Activated CD4-positive, alpha-beta T cell treated with anti-CD3 and anti-CD28 coated beads, Interleukin-2, Interleukin-4, amounts not matched to agents 100 ng/mL and 50 ng/mL, durations not matched to agents 16 hours and 8 hours (primary cell): ENCODE measurements around the gene CTBP2.
"Not testable (repeated sequence)": the region's sequence is repeated elsewhere in the genome, so short reads cannot be mapped to it uniquely, and the experiment has no call there.

Source experiments
- DNase-seq: peaks from one replicate; pipeline ENCODE4 v3.0.0-alpha.2; 2020; ENCODE audit warnings: low spot score

Gene CTBP2

GRCh38 chr10:124997771-124998623, 162.4 kb downstream of the CTBP2 start:
- no peak for DNase-seq

DNA sequence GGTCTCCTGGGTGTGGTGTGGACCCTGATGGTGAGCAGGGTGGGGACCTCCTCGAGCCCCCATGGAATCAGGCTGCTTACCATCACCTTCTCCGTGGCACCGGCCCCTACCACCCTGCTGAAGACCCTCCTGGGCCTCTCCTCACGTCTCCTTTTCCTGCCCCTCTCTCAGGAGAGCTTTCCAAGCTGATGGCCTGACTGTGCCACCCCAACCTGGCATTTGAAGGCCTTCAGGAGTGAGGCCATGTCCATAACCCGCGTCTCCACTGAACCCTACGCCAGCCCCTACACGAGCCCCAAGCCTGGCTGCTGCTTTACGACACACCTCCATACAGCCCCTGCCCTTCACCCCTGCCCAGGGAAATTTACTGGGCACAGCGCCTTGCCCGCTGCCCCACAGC, 163.1 kb downstream of the CTBP2 start:
- DNase-seq = no peak

- DNase-seq = no peak
Observed at GRCh38 chr10:124996854-124997215, 163.5 kb downstream of the CTBP2 start.

GRCh38 chr10:124996127-124996853, 164.1 kb downstream of the CTBP2 start:
- DNase-seq = no peak

GRCh38 chr10:124995605-124996004, 164.8 kb downstream of the CTBP2 start:
- DNase-seq = no peak

DNA sequence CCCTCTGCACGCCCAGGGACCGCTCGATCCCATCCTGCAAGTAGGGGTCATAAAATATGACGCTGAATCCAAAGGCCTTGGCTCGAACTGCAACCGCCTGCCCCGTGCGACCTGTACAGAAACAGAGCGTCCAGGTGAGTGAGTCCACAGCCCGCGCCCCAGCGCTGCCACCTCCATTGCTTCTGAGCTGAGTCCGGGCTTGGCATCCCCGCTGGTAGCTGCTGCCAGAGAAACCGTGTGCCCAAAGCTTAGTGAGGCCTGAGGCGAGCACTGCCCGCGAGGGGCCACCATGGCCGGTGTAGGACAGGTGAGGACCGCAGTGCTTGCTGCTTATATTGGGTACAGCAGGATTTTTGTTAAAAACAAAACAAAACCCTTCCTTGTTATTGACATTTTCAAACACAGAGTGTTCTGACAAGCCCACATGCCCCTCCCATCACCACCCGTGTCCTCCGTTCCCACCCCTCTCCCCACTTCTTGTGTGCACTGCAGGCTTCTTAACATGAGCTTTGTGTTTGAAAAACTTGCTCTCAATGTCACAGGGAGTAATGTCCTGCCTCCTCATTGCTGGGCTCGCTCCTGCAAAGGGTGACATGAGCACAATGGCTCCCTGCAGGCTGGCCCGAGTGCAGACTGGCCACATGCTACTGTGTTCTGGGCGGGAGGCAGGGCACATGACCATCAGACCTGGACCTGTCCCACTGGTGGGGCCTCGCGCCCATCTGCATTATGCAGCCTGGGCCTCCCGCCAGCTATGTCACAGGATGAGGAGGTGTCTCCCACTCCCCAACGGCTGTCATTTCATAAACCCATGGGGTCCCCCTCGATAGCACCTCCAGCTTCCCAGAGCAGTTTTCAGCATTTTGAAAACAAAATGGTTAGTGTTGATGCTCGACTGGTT, 165.5 kb downstream of the CTBP2 start:
- no peak for DNase-seq

DNA sequence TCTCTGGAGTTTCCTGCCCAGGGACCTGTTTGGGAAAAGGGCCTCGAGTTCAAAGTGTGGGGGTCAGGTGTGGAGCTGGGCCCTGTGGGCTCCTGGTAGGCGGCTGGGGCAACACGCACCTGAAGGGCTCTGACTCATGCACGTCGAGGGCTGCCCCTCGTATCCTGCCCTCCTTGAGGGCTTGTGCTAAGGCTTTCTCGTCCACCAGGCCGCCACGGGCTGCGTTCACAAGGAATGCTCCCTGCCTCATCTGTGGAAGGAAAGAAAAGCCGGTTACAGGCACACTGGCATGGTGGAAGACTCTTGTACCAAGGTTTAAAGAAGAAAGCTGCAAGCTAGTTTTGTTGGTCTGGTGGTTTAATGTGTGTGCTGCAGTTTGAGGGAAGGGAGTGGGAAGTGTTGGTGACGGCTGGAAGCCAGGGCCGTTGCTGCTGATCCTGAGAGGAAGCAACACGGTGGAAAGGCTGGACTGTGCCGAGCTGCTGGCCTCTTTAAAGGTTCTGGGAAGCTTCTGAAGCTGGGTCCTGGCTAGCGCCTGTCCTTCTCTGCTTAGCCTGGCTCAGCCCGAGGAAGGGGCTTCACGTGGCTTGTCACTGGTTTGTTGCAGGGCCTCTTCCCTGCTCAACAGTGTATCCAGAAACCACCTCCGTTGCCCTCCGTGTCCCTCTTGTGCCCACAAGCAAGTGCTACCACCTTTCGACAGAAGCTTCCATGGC, 166.5 kb downstream of the CTBP2 start:
- no peak for DNase-seq

- DNase-seq = no peak
Observed at GRCh38 chr10:124993345-124993708, 167.0 kb downstream of the CTBP2 start.

DNA sequence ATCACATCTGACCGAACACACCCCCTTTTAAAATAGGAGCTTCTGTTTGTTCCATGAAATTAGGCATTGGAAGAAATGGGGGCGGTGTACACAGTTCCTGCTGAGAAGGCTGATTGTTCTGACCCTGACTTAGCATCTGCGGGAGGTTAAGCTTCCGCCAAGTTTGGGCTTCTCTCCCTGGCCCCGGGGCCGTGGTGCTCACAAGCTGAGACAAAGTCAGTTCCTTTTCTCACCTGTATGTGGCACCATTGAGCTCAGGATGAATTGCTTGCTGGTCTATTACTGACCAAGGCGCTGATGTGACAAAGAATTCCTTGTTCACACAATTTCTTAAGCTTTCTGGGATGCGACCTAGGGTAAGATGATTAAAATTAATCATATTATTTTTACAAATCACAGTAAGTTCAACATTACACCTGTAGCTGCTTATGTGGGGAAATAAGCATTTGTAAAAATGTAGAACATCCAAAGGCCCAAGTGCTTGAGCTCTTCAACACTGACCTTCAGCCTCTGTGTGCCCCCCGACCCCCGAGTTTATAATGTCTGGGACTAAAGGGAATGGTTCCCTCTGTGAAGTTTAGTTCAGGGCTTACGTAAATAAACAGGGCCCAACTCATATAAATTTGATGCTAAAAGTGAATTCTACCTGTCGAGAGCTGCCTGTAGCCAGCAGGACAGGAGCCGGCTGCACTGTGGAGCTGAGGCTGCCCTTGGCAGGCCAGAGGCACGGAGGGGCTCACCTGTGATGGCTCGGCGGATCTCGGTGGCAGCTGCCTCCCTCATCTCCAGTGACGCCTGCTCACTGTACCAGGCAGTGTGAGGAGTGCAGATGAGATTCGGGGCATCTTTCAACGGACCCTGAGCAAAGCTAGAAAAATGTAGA, 167.7 kb downstream of the CTBP2 start:
- DNase-seq = peak; percentile 31

DNA sequence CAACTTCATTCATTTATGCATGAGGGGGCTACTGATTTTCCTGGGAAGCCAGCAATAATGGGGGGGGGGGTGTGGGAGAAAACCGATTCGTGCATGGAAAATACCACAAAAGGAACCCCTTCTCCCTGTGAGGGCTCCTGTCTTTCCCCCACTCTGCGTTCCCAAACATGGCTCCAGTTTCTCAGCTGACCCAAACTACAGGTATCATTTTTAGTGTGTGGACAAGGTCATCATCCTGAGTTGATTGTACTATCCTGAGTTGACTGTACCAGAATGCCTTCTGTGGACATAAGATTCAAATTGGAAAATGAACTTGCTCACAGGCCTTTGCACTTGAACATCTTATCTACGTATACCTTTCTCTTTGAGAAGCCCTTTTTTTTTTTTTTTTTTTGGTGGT, 168.5 kb downstream of the CTBP2 start:
- no peak for DNase-seq

DNA sequence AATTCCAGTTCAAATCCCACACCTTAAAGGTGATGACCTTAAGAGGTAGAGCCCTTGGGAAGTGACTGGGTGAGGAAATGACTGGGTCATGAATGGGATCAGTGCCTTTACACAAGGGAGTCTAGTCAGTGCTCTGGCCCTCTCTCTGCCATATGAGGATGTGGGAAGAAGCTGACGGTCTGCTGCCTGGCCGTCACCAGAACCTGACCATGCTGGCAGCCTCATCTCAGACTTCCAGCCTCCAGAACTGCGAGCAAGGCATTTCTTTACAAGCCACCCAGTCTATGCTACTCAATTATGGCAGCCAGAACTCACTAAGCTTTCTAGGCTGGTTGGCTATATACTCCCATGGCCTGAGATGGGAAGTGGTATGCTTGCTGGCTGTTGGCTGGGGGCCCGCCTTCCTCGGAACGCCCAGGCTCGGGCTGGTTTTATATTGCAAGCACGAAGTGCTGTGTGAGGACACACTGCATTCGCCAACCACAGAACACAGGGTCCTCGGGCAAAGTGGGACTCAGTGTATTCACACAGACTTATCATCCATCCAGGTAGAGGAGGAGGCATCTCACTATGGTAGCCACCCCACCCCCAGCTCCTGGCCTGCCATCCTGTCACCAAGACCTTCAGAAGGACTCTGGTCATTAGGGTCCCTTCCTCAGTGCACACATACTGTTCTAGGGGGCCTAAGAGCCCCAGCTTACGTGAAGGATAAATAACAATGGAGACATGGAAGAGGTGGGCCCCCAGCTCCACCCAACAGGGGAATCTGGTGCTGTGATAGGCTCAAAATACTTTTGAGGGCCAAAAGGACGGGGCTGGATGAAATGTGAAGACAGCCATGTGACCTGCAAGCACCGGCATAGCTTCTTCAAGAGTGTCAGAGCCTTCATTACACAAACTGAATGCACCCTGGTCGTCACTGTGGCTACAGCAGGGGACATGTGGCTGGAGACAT, 169.4 kb downstream of the CTBP2 start:
- no peak for DNase-seq

GRCh38 chr10:124989526-124989925, 170.8 kb downstream of the CTBP2 start:
- DNase-seq = no peak

- not testable (repeated sequence) for DNase-seq
Observed at GRCh38 chr10:124988753-124989152, 171.6 kb downstream of the CTBP2 start.

DNA sequence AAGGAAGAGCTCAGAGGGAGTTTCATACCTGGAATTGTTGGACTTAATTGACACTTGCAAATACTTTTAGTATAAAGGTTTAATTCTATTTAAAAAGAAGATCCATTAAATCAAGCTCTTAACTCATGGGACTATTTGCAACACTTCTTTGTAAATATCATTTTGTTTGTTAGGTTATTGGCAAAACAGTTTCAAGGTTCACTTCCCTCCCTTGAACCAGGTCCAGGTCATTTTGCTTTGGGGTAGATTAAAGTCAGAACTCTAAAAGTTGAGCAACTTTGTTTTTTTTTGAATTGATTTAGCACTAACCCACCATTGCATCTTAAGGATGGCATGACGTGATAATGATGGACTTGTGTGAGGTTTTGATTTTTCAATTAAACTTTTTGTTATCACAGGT, 172.6 kb downstream of the CTBP2 start:
- no peak for DNase-seq

DNA sequence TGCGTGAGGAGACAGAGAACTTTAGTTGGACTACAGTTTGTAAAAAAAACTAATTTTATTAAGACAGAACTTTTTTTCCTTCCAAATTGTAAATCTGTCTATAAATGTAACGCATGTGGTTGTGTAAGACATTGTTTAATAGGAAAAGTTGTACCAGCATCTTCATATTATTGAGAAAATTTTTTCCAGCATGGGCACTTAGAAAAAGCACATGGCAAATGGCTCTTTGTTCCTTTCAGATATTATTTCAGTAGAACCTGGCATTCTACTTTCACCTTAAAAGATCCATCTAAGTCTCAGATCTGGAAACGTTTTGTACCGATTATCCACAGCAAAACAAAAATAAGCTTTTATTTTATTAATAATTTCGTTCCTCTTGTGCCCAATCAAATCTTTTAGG, 175.2 kb downstream of the CTBP2 start:
- DNase-seq = no peak

DNA sequence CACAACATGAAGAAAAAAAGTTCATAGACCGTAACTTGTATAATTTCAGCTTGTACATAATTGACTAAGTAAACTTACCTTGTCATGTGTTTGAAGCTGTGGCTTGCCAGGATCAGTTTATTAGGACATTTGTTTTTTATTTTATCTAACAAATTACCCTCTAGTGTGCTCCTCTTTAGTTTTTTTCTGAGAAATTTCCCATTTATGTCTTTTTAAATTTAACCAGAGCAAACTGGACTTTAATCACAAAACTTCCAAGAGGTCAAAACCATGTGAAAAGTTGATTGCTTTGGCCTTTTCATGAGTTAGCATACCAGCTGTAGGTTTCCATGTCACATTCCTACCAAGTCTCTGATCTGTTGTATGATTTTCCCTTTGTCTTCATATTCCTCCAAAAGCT, 176.0 kb downstream of the CTBP2 start:
- DNase-seq = no peak

DNA sequence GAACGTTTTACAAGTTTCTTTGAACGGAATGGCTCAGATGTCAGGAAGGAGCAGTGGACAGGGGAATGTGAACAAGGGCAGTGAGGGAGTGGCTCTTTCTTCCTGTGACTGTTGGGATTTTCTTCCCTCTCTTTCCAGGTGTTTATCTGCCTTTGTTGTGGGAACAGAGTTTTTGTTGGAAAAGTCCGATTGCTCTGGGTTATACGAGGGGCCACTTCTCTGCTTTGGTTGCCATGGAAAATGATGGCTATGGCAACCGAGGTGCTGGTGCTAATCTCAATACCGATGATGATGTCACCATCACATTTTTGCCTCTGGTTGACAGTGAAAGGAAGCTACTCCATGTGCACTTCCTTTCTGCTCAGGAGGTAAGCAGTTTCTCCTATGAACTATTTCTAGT, 177.0 kb downstream of the CTBP2 start:
- peak; percentile 15 for DNase-seq

- no peak for DNase-seq
Observed at GRCh38 chr10:124978376-124978725, 182.0 kb downstream of the CTBP2 start.

DNA sequence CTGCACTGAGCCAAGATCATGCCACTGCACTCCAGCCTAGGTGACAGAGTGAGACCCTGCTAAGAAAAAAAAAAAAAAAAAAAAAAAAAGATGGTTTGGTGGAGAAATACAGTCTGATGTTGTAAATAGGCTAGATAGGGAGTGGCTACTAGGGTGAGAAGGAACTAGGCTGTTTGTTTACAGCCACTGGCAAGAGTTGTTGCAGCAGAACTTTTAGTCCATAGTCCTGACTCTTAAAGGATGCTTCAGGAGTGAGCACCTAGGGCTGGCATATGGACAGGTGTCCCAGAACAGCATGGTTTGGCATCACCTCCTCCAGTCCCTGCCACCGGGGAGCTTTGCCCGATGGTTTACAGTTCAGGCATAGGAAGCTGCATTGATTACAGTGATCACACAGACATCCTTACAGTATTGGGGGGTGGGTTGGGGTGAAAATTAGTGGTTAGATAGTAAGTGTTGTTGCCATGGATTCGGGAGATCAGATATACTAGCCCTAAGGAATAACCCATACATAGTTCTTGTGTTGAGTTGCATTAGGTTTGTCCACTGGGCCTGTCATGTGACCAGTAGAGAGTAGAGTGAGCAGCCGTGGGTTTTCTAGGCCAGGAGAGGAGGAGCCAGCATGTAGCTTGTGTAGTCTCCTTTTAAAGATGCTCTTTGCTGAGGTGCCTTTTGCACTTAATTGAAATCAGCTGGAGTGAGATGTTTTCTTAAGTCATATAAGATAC, 182.6 kb downstream of the CTBP2 start:
- DNase-seq = no peak
